ENCODE results near the gene PLEKHH3.

PLEKHH3 gene

DNA sequence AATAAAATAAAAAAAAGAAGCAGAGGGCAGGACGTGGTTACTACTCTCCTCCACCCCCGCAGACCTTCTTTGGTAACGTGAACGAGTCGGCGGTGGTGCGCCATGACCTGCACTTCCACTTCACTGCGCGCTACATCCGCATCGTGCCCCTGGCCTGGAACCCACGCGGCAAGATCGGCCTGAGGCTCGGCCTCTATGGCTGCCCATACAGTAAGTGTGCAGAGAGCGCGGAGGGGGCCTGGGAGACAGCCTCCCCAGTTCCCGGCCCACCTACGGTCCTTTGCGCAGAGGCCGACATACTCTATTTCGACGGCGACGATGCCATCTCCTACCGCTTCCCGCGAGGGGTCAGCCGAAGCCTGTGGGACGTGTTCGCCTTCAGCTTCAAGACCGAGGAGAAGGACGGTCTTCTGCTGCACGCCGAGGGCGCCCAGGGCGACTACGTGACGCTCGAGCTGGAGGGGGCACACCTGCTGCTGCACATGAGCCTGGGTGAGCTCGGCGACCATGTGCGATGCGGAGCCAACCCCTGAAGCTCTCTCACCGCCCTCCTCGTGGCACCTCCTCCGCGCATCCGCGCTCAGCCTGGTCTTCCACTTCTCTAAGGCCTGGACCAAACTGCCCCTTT lies 8.2 kb upstream of the PLEKHH3 start:
- FAIRE-seq: no peak

GRCh38 chr17:42683407-42684034 lies 6.7 kb upstream of the PLEKHH3 start:
- FAIRE-seq: no peak

DNA sequence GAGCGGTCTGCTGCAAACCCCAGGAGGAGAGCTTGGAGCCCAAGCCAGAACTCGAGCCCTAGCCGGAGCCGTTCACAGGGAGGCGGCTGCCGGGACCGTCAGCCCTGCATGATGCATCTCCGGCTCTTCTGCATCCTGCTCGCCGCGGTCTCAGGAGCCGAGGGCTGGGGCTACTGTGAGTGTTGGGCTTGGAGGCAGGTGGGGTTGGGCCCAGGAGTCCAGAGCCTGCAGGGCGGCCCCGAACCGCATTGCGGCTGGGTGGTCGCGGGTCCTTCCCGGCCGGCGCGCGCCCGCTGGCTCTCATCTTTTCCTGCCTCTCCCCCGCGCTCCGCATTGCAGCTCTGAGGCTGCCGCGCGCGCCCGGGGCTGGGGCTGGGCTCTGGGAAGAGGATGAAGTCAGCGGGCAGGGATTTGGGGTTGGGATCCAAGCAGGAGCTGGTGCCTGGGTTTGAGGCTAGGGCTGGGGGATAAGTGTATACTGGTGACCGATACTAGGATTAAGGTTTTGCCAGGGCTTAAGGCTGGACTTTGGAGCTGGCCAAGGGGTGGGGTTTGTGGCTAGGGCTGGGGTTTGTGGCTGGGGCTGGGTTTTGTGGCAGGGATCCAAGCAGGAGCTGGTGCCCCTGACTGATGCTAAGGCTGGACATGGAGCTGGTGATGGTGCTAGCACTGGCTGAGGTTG lies 6.1 kb upstream of the PLEKHH3 start:
- no peak for FAIRE-seq

DNA sequence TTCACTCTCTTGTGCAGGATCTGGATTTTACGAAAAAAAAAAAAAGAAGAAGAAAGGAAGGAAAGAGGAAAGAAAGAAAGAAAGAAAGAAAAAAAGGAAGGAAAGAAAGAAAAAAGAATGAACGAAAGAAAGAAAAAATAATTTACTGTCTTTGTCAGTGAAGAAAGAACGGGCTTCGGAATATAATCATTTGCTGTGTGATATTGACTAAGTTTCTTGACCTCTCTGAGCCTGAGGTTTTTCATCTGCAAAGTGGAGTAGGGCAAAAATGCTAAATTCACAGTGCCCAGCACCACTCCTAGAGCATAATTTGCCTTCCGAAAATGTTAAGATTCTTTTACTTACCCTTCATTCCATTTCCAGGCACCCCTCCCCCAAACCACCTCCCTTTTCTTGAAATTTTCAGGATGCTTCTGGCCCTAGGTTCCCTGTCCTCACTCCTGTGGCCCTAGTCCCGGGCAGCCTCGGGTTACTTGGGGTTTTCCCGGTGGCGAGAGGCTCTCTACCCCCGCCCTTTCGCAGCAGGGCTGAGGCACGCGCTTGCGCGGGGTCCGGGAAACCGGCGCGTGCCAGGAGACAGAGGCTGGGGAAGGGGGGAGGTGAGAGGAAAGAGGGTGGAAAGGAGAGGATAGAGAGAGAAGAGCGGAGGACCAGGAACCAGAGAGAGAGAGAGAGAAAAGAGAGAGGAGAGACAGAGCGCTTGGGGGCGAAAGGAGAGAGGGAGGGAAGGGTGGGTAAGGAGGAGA lies 5.4 kb upstream of the PLEKHH3 start, which contains the start of gene CNTNAP1:
Gene CNTNAP1, plus strand, starts transcription at position 556 of the 746 bp plus-strand sequence. CDS start 299 bp downstream, outside the sequence.
- no peak for FAIRE-seq

DNA sequence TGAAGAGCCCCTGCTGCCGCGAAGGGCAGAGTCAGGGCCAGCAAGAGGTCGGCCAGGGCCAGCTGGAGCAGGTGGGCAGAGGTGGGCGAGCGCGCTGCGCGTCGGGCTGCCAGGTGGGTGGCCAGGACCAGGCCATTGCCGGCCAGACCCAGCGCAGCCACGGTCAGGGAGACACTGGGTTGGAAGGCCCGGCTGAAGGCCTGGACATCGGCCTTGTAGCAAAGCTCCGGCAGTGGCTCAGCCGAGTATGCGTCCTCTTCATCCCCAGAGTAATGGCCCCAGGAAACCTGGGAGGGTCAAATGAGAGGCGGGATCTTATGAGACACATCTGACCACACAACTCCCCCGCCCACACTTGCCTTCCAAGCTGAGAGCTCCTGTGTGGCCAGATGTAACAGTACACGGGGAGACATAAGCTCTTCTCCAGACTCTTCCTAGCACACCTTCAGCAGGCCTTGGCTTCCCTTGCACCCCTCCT lies 3.6 kb upstream of the PLEKHH3 start:
- no peak for FAIRE-seq

DNA sequence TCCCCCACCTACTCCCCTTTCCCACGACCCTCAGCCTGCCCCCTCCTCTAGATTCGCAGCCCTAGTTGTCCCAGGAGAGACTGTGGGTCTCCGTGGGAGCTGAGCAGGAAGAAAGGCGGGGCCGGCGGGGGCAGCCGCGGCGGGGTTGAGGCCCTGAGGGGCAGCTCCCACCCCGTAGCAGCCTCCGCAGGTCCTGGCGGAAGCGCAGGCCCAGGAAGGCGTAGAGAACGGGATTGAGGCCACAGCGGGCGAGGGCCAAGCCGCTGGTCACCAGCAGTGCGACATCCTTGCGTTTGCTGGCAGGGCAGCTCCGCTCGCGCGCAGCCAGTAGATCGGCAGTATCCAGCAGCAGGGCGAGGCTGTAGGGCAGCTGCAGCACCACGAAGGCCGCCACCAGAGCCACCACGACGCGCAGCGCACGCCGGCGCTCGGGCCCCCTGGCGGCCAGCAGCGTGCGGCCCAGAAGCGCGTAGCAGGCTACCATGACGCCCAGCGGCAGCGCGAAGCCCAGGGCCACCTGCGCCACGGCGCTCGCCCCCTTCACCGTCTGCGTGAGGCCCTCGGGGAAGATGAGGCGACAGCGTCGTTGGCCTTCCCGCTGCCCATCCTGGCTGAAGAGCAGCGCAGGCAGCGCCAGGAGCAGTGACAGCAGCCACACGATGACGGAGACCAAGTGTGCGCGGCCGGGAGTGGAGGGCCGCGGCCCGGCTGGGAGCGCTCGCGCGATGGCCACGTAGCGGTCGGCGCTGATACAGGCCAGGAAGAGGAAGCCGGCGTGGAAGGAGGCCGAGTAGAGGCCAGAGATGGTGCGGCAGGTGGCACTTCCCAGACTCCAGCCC lies 2.9 kb upstream of the PLEKHH3 start:
- no peak for FAIRE-seq

- FAIRE-seq: no peak
Observed at GRCh38 chr17:42678951-42679491, 2.2 kb upstream of the PLEKHH3 start.

- FAIRE-seq: no peak
Observed at GRCh38 chr17:42677921-42678781, 1.4 kb upstream of the PLEKHH3 start.

DNA sequence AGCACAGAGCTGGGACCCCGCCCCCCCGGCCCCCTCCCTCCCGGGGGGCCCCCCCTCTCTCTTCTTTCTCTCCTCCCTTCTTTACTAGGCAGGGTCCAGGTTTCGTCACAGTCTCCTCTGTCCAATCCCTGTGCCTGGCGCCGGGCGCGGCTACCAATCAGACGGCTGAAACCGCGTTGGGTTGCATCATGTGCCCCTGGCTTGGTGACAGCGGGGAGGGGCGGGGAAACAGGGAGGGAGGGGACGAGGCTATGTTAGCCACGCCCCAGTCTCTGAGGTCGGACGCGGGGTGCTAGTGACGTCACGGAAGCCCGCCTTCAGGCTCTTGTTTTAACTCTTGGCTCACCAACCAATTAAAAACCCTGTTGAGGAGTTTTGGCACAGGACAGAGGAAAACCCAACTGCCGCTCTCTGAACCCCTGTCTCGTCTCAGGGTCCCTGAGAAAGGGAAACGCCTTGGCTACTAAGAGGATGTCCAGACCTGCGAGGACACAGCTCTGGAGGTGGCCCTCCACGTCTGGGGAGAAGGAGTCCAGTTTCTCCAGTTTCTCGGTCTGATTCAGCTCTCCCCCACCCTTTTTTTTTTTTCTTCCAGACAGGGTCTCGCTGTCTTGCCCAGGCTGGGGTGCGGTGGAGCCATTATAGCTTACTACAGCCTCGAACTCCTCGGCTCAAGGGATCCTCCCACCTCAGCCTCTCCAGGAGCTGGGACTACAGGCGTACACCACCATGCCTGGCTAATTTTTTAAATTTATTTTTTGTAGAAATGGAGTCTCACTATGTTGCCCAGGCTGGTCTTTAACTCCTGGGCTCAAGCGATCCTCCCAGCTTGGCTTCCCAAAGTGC lies 441 bp upstream of the PLEKHH3 start:
- peak; percentile 98 for FAIRE-seq

DNA sequence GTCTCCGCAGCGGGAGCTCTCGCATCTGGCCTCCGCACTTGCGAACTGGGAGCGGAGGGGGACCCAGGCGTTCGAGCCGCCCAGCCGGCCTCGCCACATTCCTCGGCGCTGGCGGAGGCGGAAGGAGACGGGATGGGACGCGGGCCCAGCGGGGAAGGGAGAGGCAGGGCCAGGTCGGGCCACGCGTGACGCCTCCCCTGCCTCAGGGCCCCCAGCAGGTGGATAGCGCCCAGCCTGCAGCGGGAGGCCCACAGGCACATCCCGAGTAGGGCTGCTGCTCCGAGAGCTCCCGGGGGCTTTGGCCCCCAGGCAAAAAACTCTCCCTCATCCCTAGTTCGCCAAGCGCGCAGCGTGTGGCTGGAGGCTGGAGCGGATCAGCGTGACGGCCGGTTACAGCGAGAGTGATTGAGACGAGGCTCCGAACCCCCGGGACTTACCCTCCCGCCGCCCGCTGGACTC lies 800 bp downstream of the PLEKHH3 start:
- no peak for FAIRE-seq

DNA sequence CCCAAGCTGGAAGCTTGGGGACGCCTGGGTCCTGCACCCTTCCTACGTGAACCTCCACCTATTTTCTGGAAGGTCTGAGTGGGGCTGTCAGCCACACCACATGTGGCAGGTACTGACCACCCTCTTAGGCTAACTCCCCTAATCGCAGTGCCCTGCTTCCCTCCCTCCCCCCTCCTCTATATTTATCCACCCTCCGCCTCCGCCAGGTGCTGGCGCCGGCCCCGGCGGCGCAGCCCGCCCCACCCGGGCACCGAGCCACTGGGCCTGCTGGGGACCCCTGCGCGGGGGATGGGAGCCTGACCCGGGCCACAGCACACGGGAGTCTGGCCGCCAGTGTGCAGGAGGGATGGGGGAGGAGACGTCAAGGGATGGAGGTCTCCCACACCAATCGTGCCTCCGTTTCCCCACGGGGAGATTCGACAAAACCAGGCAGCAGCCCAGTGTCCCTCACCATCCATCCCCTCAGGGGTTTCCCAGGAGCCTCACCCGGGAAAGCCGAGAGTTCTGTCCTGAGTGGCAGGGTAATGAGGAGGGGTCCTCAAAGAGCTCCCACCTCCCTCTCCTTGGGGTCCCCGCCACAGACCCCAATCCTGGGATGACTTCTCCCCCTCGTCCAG lies 1.3 kb downstream of the PLEKHH3 start:
- no peak for FAIRE-seq

DNA sequence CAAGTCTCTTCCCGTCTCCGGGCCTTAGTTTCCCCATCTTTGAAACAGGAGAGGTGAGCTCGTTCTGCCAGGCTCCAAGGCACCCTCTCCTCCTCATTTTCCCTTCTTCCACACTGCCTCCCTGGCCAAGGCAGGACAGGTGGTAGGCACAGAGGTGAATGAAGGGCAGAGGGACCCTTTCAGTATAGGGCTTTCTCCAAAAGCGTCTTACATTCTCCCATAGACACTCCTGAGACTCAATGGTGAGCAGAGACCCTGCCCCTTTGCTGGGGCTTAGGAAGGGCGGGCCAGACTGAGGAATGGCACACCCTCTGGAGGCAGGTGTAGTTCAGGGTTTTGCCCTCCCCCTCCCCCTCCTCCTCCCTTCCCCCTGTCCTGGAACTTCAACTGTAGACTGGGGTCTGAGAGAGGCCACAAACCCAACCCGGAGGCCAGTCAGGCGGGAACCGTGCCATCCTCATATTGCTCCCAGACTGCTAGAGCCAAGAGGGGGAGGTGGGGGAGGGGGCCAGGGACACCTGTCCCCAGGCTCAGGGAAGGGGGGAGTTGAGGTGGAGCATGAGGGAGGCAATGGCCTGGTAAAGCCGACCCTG lies 1.9 kb downstream of the PLEKHH3 start:
- FAIRE-seq: no peak

DNA sequence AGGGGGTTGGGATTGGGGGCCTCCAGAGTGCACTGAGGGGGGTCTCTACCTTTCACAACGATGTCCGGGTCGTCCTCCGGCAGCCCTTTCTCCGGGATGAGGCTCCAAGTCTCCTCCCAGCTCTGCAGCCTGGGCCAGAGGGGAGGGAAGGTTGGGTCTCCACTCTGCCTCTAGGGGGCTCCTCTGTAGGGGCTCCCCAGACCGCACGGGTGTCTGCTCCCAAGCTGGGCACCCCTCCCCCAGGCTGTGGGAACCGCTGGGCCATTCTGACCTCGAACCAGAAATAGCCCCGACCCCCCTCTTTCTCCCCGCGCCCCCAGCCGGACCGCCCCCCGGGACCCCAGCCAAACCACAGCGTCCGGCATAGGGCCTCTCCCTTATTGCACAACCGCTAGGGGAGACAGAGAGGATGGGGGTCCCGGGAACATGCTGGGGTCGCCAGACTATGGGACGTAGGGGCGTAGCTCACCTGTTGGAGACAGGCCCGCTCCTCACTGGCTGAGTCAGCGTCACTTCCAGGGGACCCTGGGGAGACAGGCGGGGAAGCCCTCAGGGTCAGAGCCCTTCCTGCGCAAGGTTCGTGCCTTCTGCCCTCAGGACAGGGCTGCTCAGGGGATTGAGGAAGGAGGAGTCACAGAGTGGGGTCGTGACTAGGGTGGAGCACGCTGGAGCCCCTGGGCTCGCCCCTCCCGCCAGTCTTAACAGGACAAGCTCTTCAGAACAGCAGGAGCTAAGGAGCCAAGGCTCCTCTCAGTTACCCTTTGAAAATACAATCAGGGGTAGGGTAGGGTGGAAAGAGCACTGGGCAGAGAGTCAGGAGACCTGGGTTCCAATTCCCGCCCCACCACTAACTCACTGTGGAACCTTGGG lies 2.7 kb downstream of the PLEKHH3 start:
- no peak for FAIRE-seq

DNA sequence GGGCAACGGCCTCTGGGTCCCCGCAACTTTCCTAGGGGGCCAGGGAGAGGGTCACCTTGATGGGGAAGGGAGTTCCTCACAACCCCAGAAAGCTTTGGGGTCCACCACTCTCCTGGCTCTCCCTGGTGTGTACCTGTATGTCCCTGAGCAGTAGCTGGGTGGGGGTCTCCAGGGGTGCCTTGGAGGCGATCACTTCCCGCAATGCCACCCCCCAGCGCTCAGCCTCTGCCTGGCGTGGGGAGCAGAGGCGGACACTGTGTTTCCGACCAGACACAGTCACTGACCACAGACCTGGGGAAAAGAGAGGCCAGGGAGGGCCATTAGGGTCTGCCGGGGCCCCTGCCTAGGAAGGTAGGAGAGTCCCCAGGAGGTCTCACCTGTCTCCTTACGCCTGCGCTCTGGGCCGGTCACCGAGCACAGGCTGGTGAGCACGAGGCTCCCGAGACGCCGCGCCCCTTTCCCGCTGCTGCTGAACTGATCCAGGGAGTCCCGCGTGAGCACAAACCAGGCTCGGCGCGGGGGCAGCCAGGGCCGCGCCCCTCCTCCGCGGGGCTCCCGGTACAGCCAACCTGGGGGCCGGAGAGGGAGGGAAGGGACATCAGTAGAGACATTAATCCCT lies 3.4 kb downstream of the PLEKHH3 start:
- no peak for FAIRE-seq

DNA sequence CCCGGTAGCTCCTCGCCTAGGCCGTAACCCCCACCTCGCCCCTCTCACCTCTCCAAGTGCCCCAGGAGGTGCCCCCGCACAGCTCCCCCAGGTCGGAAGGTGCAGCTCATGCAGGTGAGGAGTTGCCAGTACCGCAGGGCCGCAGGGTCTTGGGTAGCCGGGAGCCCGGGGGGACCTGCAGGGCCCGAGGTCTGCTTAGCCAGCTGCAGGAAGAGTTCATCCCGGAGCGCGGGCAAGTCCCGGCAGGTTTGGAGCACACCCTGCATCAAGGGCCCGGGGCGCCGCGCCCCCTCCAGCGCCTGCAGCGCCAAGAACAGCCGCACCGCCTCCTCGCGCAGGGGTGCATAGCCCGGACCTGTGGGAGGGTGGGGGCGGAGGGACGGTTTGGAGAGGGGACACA lies 4.8 kb downstream of the PLEKHH3 start:
- no peak for FAIRE-seq

- no peak for FAIRE-seq
Observed at GRCh38 chr17:42670789-42671657, 5.8 kb downstream of the PLEKHH3 start.
